GM21381 (cell line): Measurements from ENCODE around the gene RTF1.

Experiments
- ATAC-seq: cut with Tn5 transposase; IDR thresholded peaks from one replicate; pipeline ENCODE4 v1.9.1; 2021; ENCODE audit warnings: mild to moderate bottlenecking, moderate library complexity; ENCODE audit not compliant: unreplicated experiment

RTF1 gene

DNA sequence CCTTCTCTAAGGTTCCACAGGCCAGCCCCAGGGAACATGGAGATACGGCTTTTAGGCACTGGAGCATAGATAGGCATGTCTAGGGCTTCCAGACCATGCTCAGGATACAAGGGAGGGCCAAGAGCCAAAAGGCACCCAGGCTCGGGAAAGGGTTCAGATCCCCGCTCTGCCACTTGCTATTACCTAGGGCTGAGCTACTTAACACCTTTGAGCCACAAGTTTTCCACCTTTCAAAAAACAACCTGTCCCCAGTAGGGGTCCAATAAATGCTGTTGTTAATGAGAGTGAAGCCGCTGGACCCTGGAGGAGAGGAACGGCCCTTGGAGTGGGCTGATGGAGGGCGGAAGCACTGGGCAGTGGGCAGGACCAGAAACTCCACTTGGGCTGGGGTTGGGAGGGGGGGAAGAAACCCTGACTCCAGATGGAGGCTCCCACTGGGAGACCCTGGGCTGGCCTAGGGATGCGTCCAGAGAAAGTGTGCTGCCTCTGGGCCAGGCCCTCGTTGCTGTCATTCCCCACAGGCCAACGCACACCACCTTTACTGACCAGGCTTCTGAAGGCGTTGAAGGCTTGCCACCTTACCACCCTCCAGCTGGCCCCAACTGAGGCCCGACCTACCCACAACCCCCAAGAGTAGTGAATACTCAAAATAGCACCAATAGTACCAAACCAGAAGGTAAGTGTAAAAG lies 68.2 kb downstream of the RTF1 start:
- ATAC-seq: no peak

- no peak for ATAC-seq
These were observed 69.4 kb downstream of the RTF1 start for GRCh38 chr15:41486286-41486685.

DNA sequence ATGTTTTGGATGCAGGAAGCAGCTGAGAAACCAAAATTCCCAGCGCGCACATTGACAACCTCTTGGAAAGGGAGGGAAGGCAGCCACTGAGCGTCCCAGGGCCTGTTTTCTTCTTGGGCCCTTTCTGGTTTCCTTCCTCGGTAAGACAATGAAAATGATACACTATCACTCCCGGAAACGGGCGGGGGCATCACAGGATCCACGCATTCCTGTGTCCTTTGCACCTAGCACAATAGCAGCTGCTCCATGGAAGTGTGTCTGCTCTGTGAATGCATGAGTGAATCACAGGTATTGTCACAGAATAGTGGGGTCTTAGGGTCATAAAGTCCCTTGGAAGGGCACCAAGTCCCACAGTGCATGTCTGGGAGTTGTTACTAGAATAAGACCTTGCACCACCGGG lies 70.5 kb downstream of the RTF1 start:
- ATAC-seq: no peak

- ATAC-seq: no peak
These were observed 70.9 kb downstream of the RTF1 start for GRCh38 chr15:41487802-41488201.

- no peak for ATAC-seq
These were observed 72.7 kb downstream of the RTF1 start for GRCh38 chr15:41489641-41490040.

DNA sequence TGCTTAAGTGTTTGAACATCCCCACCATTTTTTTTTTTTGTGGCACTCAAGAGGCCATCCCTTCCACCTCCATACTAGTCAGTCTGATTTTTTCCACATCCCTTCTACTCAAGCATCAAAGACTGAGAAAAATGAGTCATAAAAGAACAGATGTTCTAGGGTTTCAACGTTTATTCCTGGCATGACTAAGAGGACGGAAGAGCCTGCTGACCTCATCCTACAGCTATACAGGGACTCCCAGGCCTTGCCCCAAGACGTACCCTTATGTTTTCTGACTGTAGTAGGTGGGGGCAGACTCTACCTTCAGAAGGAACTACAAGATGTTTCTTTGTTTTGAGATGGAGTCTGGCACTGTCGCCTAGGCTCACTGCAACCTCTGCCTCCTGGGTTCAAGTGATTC lies 73.5 kb downstream of the RTF1 start:
- ATAC-seq: no peak

- ATAC-seq: no peak
These were observed 75.0 kb downstream of the RTF1 start for GRCh38 chr15:41491889-41492288.

DNA sequence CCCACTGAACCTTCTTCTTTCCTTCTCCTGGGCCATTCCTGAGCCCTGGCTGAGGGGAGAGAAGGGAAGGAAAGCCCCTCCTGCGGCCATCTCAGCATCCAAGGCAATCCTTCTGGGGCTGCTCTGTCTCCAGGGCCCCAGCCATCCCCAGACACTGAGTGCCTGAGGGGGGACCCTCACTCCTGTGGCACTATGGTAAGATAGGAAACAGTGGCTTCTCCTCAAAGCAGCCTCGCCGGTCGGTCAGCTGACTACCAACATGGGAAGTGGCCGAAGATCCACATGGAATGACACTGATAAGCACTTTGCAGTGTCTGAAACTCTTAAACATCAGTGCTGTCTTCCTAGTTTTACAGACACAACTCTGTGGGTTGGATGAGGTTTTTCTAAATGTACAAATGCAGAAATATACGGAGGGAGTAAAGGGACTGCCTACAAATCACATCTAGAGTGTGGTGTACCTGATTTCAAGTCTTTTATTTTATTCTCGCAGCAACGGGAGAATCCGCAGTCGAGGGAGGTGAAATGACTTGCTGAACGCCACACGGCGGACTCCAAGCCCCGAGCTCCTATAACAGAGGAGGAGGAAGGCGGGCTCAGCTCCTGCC lies 75.8 kb downstream of the RTF1 start:
- ATAC-seq: no peak

GRCh38 chr15:41493205-41493901 lies 76.5 kb downstream of the RTF1 start, which contains the start of gene ITPKA:
TSS of gene ITPKA (plus strand) at chr15:41493874. CDS start at chr15:41493928, 54 bp downstream.
- ATAC-seq: peak; percentile 62

DNA sequence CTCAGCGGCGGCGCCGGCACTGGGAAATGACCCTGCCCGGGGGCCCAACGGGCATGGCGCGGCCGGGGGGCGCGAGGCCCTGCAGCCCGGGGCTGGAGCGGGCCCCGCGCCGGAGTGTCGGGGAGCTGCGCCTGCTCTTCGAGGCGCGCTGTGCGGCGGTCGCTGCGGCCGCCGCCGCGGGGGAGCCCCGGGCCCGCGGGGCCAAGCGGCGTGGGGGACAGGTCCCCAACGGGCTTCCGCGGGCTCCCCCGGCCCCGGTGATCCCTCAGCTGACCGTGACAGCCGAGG lies 77.0 kb downstream of the RTF1 start:
- peak; percentile 8 for ATAC-seq

- peak; percentile 21 for ATAC-seq
These were observed 77.5 kb downstream of the RTF1 start for GRCh38 chr15:41494190-41494921.

GRCh38 chr15:41494922-41495735 lies 78.2 kb downstream of the RTF1 start:
- no peak for ATAC-seq

GRCh38 chr15:41495736-41496599 lies 79.1 kb downstream of the RTF1 start:
- ATAC-seq: no peak

GRCh38 chr15:41498657-41499056 lies 81.8 kb downstream of the RTF1 start:
- no peak for ATAC-seq

DNA sequence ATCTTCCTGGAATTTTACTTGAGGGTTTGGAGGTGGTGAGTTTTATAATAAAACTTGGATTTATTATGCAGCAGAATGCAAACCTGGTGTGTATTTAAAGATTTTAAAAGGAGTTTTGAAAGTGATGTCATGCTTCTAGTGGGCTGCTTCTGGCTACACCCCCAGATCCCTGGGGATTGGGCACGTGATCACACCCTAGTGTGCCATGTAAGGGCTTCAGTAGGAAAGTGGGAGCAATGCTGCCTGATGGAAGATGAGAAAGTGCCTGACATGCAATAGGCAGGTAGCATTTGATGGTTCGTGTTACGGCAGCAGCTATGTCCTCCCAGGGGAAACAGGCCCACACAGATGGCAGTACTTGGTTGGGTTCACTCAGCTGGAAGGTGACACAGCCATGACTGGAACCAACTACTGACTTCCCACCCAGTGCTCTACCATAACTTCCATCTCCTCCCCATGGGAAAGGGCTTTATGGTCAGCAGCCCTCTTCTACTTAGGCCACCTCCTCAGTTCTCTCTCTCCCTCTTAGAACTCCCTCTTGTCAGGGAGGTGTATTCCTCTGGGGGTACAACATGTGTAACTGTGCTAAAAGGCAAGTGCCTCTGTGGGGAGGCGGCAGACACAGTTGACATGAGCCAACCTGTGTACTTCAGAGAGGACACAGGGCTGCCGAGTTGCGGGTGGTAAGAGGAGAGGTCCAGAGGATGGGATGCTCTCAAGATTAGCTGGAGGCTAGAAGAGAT lies 82.4 kb downstream of the RTF1 start:
- no peak for ATAC-seq

- ATAC-seq: no peak
These were observed 84.5 kb downstream of the RTF1 start for GRCh38 chr15:41501191-41501917.

DNA sequence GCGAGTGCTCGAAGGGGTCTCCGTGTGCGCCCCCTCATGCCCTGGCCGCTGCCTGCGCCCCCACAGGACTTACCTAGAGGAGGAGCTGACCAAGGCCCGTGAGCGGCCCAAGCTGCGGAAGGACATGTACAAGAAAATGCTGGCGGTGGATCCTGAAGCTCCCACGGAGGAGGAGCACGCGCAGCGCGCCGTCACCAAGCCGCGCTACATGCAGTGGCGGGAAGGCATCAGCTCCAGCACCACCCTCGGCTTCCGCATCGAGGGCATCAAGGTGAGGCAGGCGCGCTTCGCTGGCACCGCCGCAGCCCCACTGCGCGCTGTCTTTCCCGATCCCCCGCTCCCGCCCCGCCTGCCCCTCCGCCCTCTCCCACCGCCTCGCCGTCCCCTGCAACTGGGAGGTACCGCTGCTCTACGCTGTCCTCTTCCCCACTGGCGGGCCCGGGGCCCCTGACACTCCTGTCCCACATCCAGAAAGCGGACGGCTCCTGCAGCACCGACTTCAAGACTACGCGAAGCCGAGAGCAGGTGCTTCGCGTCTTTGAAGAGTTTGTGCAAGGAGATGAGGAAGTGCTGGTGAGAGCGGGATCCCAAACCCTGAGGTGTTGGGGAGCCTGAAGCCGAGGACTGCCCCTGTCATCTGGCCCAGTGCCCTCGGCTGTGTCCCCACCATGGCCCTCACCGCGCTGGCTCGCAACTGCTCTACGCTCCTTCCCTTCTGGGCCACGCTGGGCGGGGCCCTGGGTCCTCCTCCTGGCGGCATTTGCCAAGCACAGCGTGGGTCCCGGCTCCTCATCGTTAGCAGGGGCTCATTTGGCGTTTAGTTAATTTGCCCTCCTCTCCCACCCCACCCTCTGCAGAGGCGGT lies 85.3 kb downstream of the RTF1 start:
- ATAC-seq: no peak
